ENCODE measurements around the gene KCTD2. TPM values are rescaled to one million over a fixed set of nuclear protein-coding genes. Genes with fewer than 3 reads are reported as not detected.

Gene KCTD2
- total RNA-seq, 2 experiments from 2014 or later = 21.7 TPM

GRCh38 chr17:75009139-75009724 is 37.8 kb upstream of the KCTD2 start:
- peaks cover 21% of the 10 kb centered on the region for H3K4me1 Mint-ChIP-seq
- CTCF ChIA-PET = interaction anchor here (1.1 to 1.7 kb wide), 4 partner anchors 9 to 20 kb away, joined by 3 to 5 read pairs (median 4); no protein-coding TSS in a partner anchor
- no peaks in the 10 kb centered on the region for H3K9me3 Mint-ChIP-seq
- H3K4me3 Mint-ChIP-seq = no peak overlapping the region
- no peak for DNase-seq
- H3K27me3 Mint-ChIP-seq = peaks cover 2% of the 10 kb centered on the region
- POLR2A ChIA-PET = no interaction called here
- peaks cover 3% of the 10 kb centered on the region for H3K36me3 Mint-ChIP-seq (ENCODE audit: low read depth)
- H3K27ac Mint-ChIP-seq = no peak overlapping the region

- Mint-ChIP-seq H3K4me1 (peaks cover 30% of the 10 kb centered on the region), H3K36me3 (ENCODE audit: low read depth) (peaks cover 7% of the 10 kb centered on the region), H3K27me3 (peaks cover 2% of the 10 kb centered on the region), H3K4me3 (peak overlapping the region; percentile 36), H3K27ac (peak overlapping the region; percentile 46), H3K9me3 (no peaks in the 10 kb centered on the region)
- ChIA-PET POLR2A (interaction anchor here (0.7 to 1.1 kb wide), 2 partner anchors 120 to 191 kb away, joined by 5 to 7 read pairs; partner anchors contain the start of gene NT5C), CTCF (interaction anchor here (0.6 to 3.5 kb wide), 8 partner anchors 7 to 1257 kb away, joined by 3 to 27 read pairs (median 4); partner anchors contain the start of genes CDR2L and MIF4GD)
- no peak for DNase-seq
Observed at GRCh38 chr17:75010683-75011400, 36.2 kb upstream of the KCTD2 start.

GRCh38 chr17:75011401-75012095 is 35.5 kb upstream of the KCTD2 start:
- H3K9me3 Mint-ChIP-seq = no peaks in the 10 kb centered on the region
- ChIA-PET POLR2A (interaction anchor here (0.7 to 1.1 kb wide), 2 partner anchors 120 to 190 kb away, joined by 5 to 7 read pairs; partner anchors contain the start of gene NT5C), CTCF (interaction anchor here (0.5 to 3.5 kb wide), 15 partner anchors 8 to 259 kb away, joined by 3 to 27 read pairs (median 5); partner anchors contain the start of genes CDR2L and MIF4GD)
- no peaks in the 10 kb centered on the region for H3K27me3 Mint-ChIP-seq
- DNase-seq = no peak
- H3K27ac Mint-ChIP-seq = peak overlapping the region; percentile 95
- H3K4me3 Mint-ChIP-seq = peak overlapping the region; percentile 97
- H3K36me3 Mint-ChIP-seq (ENCODE audit: low read depth) = peaks cover 10% of the 10 kb centered on the region
- peaks cover 30% of the 10 kb centered on the region for H3K4me1 Mint-ChIP-seq

- peak overlapping the region; percentile 95 for H3K27ac Mint-ChIP-seq
- no peak for DNase-seq
- ChIA-PET CTCF (interaction anchor here (0.5 to 3.5 kb wide), 21 partner anchors 8 to 259 kb away, joined by 3 to 27 read pairs (median 5); partner anchors contain the start of genes CDR2L, MIF4GD, OTOP2 and USH1G), POLR2A (interaction anchor here (1.1 kb wide), 1 partner anchor 189 kb away, joined by 7 read pairs; no protein-coding TSS in a partner anchor)
- no peaks in the 10 kb centered on the region for H3K9me3 Mint-ChIP-seq
- peaks cover 15% of the 10 kb centered on the region for H3K36me3 Mint-ChIP-seq (ENCODE audit: low read depth)
- H3K27me3 Mint-ChIP-seq = no peaks in the 10 kb centered on the region
- H3K4me3 Mint-ChIP-seq = peak overlapping the region; percentile 97
- H3K4me1 Mint-ChIP-seq = peaks cover 32% of the 10 kb centered on the region
Observed at GRCh38 chr17:75012096-75012345, 35.0 kb upstream of the KCTD2 start.

- no peaks in the 10 kb centered on the region for H3K9me3 Mint-ChIP-seq
Observed at GRCh38 chr17:75012346-75013091, 34.5 kb upstream of the KCTD2 start, which contains the start of gene MRPL58. MRPL58 (plus strand) TSS chr17:75012670; CDS start chr17:75012687, 17 bp downstream.

GRCh38 chr17:75013092-75013559 is 33.9 kb upstream of the KCTD2 start:
- Mint-ChIP-seq H3K4me1 (peaks cover 32% of the 10 kb centered on the region), H3K27me3 (no peaks in the 10 kb centered on the region), H3K27ac (peak overlapping the region; percentile 95), H3K4me3 (peak overlapping the region; percentile 97), H3K36me3 (ENCODE audit: low read depth) (peaks cover 15% of the 10 kb centered on the region), H3K9me3 (no peaks in the 10 kb centered on the region)
- DNase-seq = no peak
- CTCF ChIA-PET = interaction anchor here (0.6 to 3.5 kb wide), 23 partner anchors 12 to 285 kb away, joined by 3 to 27 read pairs (median 4); partner anchors contain the start of genes CDR2L, OTOP2 and USH1G
- POLR2A ChIA-PET = interaction anchor here (0.6 to 1.2 kb wide), 4 partner anchors 25 to 140 kb away, joined by 3 to 8 read pairs (median 5); partner anchors contain the start of genes CDR2L and FDXR

More at GRCh38 chr17:75012346-75013091, 34.5 kb upstream of the KCTD2 start, which contains the start of gene MRPL58:
- peak within 1 kb of the TSS; percentile 95 for H3K27ac Mint-ChIP-seq
- CTCF ChIA-PET = interaction anchor here (0.5 to 3.5 kb wide), 30 partner anchors 7 to 285 kb away, joined by 3 to 27 read pairs (median 4); partner anchors contain the start of genes CDR2L, MIF4GD, OTOP2 and USH1G
- H3K36me3 Mint-ChIP-seq (ENCODE audit: low read depth) = peaks cover 15% of the 10 kb centered on the region
- no peaks in the 10 kb centered on the region for H3K27me3 Mint-ChIP-seq
- POLR2A ChIA-PET = interaction anchor here (0.6 to 1.2 kb wide), 4 partner anchors 25 to 139 kb away, joined by 3 to 8 read pairs (median 5); partner anchors contain the start of genes CDR2L and FDXR
- peak within 1 kb of the TSS; percentile 97 for H3K4me3 Mint-ChIP-seq
- DNase-seq = peak; percentile 83
- peaks cover 32% of the 10 kb centered on the region for H3K4me1 Mint-ChIP-seq

GRCh38 chr17:75019146-75019545 is 27.9 kb upstream of the KCTD2 start:
- Mint-ChIP-seq H3K9me3 (peaks cover 4% of the 10 kb centered on the region), H3K36me3 (ENCODE audit: low read depth) (peaks cover 49% of the 10 kb centered on the region), H3K27ac (no peak overlapping the region), H3K4me3 (no peak overlapping the region), H3K27me3 (no peaks in the 10 kb centered on the region), H3K4me1 (peaks cover 24% of the 10 kb centered on the region)
- DNase-seq = no peak
- ChIA-PET POLR2A (no interaction called here), CTCF (interaction anchor here (0.6 to 1.9 kb wide), 6 partner anchors 7 to 230 kb away, joined by 3 to 5 read pairs (median 3); no protein-coding TSS in a partner anchor)

- Mint-ChIP-seq H3K4me1 (peaks cover 27% of the 10 kb centered on the region), H3K36me3 (ENCODE audit: low read depth) (peaks cover 53% of the 10 kb centered on the region), H3K27me3 (no peaks in the 10 kb centered on the region), H3K27ac (no peak overlapping the region), H3K4me3 (no peak overlapping the region), H3K9me3 (peaks cover 6% of the 10 kb centered on the region)
- POLR2A ChIA-PET = no interaction called here
- CTCF ChIA-PET = interaction anchor here (0.6 to 1.1 kb wide), 2 partner anchors 8 to 229 kb away, joined by 3 read pairs; no protein-coding TSS in a partner anchor
- DNase-seq = no peak
Observed at GRCh38 chr17:75019710-75020109, 27.3 kb upstream of the KCTD2 start.

GRCh38 chr17:75020331-75021110 is 26.5 kb upstream of the KCTD2 start:
- POLR2A ChIA-PET = no interaction called here
- CTCF ChIA-PET = no interaction called here
- Mint-ChIP-seq H3K4me3 (no peak overlapping the region), H3K36me3 (ENCODE audit: low read depth) (peaks cover 55% of the 10 kb centered on the region), H3K4me1 (peaks cover 29% of the 10 kb centered on the region), H3K9me3 (peaks cover 13% of the 10 kb centered on the region), H3K27ac (no peak overlapping the region), H3K27me3 (no peaks in the 10 kb centered on the region)
- no peak for DNase-seq

GRCh38 chr17:75024686-75025397 is 22.2 kb upstream of the KCTD2 start:
- Mint-ChIP-seq H3K27me3 (peaks cover 9% of the 10 kb centered on the region), H3K27ac (peak overlapping the region; percentile 31), H3K9me3 (peaks cover 24% of the 10 kb centered on the region), H3K4me1 (peaks cover 30% of the 10 kb centered on the region), H3K36me3 (ENCODE audit: low read depth) (peaks cover 50% of the 10 kb centered on the region), H3K4me3 (peak overlapping the region; percentile 33)
- peak; percentile 53 for DNase-seq
- CTCF ChIA-PET = interaction anchor here (0.9 to 2.7 kb wide), 4 partner anchors 12 to 246 kb away, joined by 3 to 17 read pairs (median 4); partner anchors contain the start of genes MIF4GD and MRPL58
- POLR2A ChIA-PET = no interaction called here
